ENCODE results near the gene SLX4. TPM values are rescaled to one million over a fixed set of nuclear protein-coding genes. Genes with fewer than 3 reads are reported as not detected.

Gene SLX4
- total RNA-seq, 4 donors from 2014 or later = 1.2 to 2.6 (median 2.5) TPM

DNA sequence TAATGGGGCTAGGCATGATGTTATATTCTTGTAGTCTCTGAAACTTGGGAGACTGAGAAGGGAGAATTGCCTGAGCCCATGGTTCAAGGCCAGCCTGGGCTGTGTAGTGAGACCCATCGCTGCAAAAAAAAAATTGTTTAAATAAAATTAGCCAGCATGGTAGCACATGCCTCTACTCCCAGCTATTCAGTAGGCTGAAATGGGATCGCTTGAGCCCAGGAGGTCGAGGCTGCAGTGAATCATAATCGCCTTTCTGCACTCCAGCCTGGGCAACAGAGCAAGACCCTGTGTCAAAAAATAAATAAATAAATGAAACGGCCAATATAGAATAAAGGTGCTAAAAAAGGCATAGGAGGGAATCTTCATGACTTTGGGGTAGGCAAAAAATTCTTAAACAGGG, 13.9 kb upstream of the SLX4 start:
- TF ChIP-seq, protein P1, sequence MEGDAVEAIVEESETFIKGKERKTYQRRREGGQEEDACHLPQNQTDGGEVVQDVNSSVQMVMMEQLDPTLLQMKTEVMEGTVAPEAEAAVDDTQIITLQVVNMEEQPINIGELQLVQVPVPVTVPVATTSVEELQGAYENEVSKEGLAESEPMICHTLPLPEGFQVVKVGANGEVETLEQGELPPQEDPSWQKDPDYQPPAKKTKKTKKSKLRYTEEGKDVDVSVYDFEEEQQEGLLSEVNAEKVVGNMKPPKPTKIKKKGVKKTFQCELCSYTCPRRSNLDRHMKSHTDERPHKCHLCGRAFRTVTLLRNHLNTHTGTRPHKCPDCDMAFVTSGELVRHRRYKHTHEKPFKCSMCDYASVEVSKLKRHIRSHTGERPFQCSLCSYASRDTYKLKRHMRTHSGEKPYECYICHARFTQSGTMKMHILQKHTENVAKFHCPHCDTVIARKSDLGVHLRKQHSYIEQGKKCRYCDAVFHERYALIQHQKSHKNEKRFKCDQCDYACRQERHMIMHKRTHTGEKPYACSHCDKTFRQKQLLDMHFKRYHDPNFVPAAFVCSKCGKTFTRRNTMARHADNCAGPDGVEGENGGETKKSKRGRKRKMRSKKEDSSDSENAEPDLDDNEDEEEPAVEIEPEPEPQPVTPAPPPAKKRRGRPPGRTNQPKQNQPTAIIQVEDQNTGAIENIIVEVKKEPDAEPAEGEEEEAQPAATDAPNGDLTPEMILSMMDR (IDR thresholded peaks at IDR 0.05) = no peak
- no peak for TF ChIP-seq POLR2A (IDR thresholded peaks at IDR 0.05)
- intact Hi-C loops (cut with DNase I; ENCODE audit: low total_unique reads) = no loop called here
- DNase-seq (ENCODE audit: low spot score in 2 of 2) = peak in 1 of 2 donors; percentile 40
- H3K4me3 ChIP-seq (ENCODE audit: low read depth, poor library complexity, severe bottlenecking) = no peak overlapping the region
- 92 to 95% methylated on average over 5 of the region's 5 CpGs for WGBS, 2 donors

DNA sequence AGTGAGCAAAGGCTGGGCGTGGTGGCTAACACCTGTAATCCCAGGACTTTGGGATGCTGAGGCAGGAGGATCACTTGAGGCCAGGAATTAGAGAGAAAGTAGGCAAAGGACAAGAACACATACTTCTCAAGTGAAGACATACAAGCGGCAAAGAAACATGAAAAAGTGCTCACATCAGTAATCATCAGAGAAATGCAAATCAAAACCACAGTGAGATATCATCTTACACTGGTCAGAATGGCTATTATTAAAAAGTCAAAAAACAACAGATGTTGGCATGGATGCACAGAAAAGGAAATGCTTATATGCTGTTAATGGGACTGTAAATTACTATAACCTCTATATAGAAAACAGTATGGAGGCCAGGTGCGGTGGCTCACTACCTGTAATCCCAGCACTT, 12.2 kb upstream of the SLX4 start:
- no peak overlapping the region for H3K4me3 ChIP-seq (ENCODE audit: low read depth, poor library complexity, severe bottlenecking)
- TF ChIP-seq, protein P1 (IDR thresholded peaks at IDR 0.05) = no peak
- TF ChIP-seq POLR2A (IDR thresholded peaks at IDR 0.05) = no peak
- DNase-seq (ENCODE audit: low spot score in 2 of 2) = peak in 1 of 2 donors; percentile 42
- intact Hi-C loops (cut with DNase I; ENCODE audit: low total_unique reads) = no loop called here
- WGBS, 2 donors = 83 to 86% methylated on average over 3 of the region's 3 CpGs

DNA sequence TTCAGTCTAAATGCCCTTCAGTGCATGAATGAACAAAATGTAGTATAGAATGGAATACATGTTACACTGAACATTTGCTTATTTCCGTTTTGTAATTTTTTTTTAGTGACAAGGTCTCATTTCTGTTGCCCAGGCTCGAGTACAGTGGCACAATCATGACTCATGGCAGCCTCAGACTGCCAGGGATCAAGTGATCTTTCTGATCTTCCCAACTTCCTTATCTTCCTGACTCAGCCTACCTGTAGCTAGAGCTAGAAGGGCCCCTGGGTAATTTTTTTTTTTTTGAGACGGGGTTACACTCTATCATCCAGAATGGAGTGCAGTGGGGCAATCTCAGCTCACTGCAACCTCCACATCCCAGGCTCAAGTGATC, 7.3 kb upstream of the SLX4 start:
- intact Hi-C loops (cut with DNase I; ENCODE audit: low total_unique reads) = no loop called here
- TF ChIP-seq, protein P1 (IDR thresholded peaks at IDR 0.05) = no peak
- no peak for TF ChIP-seq POLR2A (IDR thresholded peaks at IDR 0.05)
- no peak overlapping the region for H3K4me3 ChIP-seq (ENCODE audit: low read depth, poor library complexity, severe bottlenecking)
- no peak for DNase-seq (ENCODE audit: low spot score in 2 of 2)
- 62 to 64% methylated on average over 3 of the region's 3 CpGs for WGBS, 2 donors

DNA sequence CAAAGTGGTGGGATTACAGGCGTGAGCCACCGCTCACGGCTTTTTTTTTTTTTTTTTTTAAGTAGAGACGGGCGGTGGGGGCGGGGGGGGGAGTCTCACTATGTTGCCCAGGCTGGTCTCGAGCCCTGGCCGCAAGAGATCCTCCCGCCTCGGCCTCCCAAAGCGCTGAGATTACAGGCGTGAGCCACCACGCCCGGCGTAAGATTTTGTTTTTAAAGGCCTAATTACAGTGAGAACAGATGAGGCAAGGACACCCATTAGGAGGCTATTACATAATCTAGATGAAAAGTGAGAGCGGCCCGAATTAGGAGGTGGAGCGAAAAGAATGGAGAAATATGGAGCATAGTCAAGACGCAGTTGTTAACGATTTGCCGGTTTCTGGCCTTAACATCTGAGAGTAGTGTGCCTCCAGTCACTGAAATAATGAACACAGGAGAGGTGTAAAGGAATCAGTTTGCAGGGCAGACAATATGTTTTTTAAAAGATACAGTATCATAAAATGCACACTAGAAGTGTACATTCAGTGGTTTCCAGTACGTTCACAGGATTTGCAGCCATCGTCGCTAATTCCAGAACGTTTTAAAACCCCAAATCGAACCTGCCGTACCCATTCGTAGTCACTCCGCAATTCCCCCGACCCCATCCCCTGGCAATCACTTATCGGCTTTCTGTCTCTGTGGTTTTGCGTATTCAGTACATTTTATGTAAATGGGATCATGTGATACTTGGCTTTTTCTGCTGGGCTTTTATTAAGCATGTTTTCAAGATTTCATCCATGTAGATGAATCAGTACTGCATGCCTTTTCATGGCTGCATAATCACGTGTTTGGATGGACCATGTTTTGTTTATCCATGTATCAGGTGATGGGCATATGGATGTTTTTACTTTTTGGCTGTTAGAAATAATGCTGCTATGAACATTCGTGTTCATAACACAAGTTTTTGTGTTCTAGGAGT, 1.4 kb upstream of the SLX4 start:
- TF ChIP-seq, protein P1 (IDR thresholded peaks at IDR 0.05) = no peak
- no peak for TF ChIP-seq POLR2A (IDR thresholded peaks at IDR 0.05)
- H3K4me3 ChIP-seq (ENCODE audit: low read depth, poor library complexity, severe bottlenecking) = peak overlapping the region; percentile 97
- peak in 1 of 2 donors; percentile 68 for DNase-seq (ENCODE audit: low spot score in 2 of 2)
- WGBS, 2 donors = 73 to 75% methylated on average over 33 to 34 of the region's 34 CpGs
- intact Hi-C loops (cut with DNase I; ENCODE audit: low total_unique reads) = no loop called here

DNA sequence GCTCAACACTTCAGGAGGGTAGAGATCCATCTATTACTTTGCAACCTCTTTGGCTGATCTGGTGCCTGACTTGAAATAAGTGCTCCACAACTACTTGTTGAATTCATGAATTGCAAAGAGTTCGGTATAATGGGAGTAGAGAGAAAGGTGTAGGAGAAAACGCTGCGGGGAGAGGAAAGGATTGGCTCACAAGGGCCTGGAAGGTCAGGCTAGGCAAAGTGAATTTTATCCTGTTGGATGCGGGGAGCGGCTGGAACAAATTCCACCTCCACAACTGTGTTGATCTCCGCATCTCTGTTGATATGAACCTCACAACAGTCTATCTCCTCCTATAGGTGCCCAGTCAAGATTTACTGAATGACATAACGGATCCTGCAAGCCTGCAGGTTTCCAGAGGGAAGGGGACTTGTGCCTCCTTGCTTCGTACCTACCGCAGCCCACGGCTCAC, 684 bp downstream of the SLX4 start:
- H3K4me3 ChIP-seq (ENCODE audit: low read depth, poor library complexity, severe bottlenecking) = peak overlapping the region; percentile 97
- no peak for TF ChIP-seq POLR2A (IDR thresholded peaks at IDR 0.05)
- TF ChIP-seq, protein P1 (IDR thresholded peaks at IDR 0.05) = no peak
- WGBS, 2 donors = 2 to 4% methylated on average over 10 of the region's 10 CpGs
- no peak for DNase-seq (ENCODE audit: low spot score in 2 of 2)
- intact Hi-C loops (cut with DNase I; ENCODE audit: low total_unique reads) = no loop called here

Measured in lower leg skin (tissue), 4 donors.